HepG2 (cell line): ENCODE measurements around the gene LRBA. TPM values are rescaled to one million over a fixed set of nuclear protein-coding genes. Genes with fewer than 3 reads are reported as not detected.

Experiments used
- KDM3A ChIP-seq: IDR thresholded peaks from 2 replicates; pipeline ENCODE4 v1.6.1; 2018; ENCODE audit warnings: low read depth, missing compliant biosample characterization
- MED1 ChIP-seq: sonication (generic); formaldehyde crosslinking; IDR thresholded peaks from 2 replicates; pipeline ENCODE4 v1.4.0; 2020; ENCODE audit warnings: missing genetic modification reagents
- NFKB2 ChIP-seq: sonication (generic); formaldehyde crosslinking; IDR thresholded peaks from 2 replicates; pipeline ENCODE4 v1.4.0; 2020; ENCODE audit warnings: missing genetic modification reagents, borderline replicate concordance
- RBAK ChIP-seq: sonication (generic); formaldehyde crosslinking; IDR thresholded peaks from 2 replicates; pipeline ENCODE4 v1.5.1; 2020; ENCODE audit warnings: mild to moderate bottlenecking, missing genetic modification reagents
- TAF1 ChIP-seq: sonication (generic); formaldehyde crosslinking; IDR thresholded peaks from 2 replicates; pipeline ENCODE4 v1.4.0; 2020; ENCODE audit warnings: missing genetic modification reagents
- TBL1XR1 ChIP-seq: fragments of 150-350 bp; IDR thresholded peaks from 2 replicates; pipeline ENCODE4 v1.6.1; 2014; ENCODE audit warnings: borderline replicate concordance, low read length; ENCODE audit not compliant: partially characterized antibody
- THYN1 ChIP-seq: sonication (generic); formaldehyde crosslinking; IDR thresholded peaks from 2 replicates; pipeline ENCODE4 v1.8.1; 2023; ENCODE audit warnings: low read depth, mild to moderate bottlenecking, moderate library complexity, missing genetic modification reagents, borderline replicate concordance
- ZC3H4 ChIP-seq: sonication (generic); formaldehyde crosslinking; IDR thresholded peaks from 2 replicates; pipeline ENCODE4 v1.4.0; 2020; ENCODE audit warnings: missing genetic modification reagents, borderline replicate concordance
- ZNF263 ChIP-seq: sonication (generic); formaldehyde crosslinking; IDR thresholded peaks from 2 replicates; pipeline ENCODE4 v1.4.0; 2020; ENCODE audit warnings: missing genetic modification reagents
- polyA plus RNA-seq, 8 experiments: library from polyadenylated mRNA; depleted of rRNA in 3 of 8; stranded (reverse) in 7 of 8; unstranded in 1 of 8; fragments of >200 nt; fragmentation: Illumina TruSeq in 4 of 8; extraction: Trizol in 4 of 8; gene quantifications; 2 replicates each; pipeline versions ENCODE4 v1.2.1 to v1.2.3, GENCODE V29; 2011 to 2016; ENCODE audit warnings: low read depth in 4 of 8, missing spikeins in 1 of 8, mixed read lengths in 1 of 8; ENCODE audit not compliant: insufficient read depth in 1 of 8
- total RNA-seq, 5 experiments: library from RNA; depleted of rRNA; stranded (reverse); fragments of >200 nt; fragmentation: Illumina TruSeq; extraction: Trizol; gene quantifications; 2 replicates each; pipeline ENCODE4 v1.2.3, GENCODE V29; 2016; ENCODE audit warnings: low read depth in 1 of 5
- TF ChIP-seq, protein P1 (sequence below): sonication (generic); formaldehyde crosslinking; IDR thresholded peaks from 2 replicates; pipeline ENCODE4 v1.4.0; 2020; ENCODE audit warnings: missing genetic modification reagents
- TF ChIP-seq, protein P2 (sequence below): sonication (generic); formaldehyde crosslinking; IDR thresholded peaks from 2 replicates; pipeline ENCODE4 v1.4.0; 2020; ENCODE audit warnings: missing genetic modification reagents
- TF ChIP-seq, protein P3 (sequence below): IDR thresholded peaks from 2 replicates; pipeline ENCODE4 v1.4.0; 2020; ENCODE audit warnings: mild to moderate bottlenecking, missing genetic modification reagents

LRBA gene
- total and polyA plus RNA-seq, 2 of the 13 experiments (the other 11 are each of a cell fraction or from before 2014, with no cell fraction given), result 21.0 to 37.2 TPM

DNA sequence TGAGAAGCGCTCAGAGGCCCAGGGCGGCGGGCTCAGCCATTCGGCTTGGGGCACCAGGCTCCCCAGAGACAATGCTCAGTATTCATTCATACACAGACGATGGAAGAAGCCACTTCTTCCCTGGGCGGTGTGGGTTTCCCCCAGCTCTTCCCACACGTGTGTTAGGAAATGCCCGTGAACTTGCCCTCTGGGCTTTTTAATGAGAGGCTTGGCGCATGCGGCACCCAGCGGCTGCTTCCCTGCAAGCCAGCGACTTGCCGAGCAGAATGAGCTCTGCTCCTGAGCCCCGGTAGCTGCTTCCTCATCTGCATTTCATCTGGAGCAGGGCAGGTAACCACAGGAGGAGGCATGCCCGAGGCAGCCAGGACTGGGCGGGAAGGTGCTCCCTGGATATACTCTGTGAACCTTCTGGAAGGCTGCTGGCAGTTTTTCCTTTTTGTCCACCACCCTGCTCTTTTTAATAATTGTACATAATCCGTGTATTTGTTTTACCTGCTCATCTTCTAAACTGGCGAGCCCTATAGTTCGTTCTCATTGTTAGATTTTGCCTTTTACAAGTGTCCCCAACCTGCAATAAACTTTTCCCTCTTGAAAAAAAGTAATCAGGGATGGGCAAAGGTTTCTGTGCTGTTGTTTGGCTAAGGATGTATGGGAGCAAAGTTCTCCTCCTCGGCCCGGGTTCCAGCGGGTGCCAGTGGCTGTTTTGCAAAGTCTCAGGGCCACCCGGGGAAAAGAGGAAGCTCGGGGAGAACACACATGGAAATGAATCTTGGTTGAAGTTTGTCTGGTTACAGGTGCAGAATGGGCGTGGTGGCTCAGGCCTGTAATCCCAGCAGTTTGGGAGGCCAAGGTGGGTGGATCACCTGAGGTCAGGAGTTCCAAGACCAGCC, 758.0 kb downstream of the LRBA start (continued):
- TF ChIP-seq, protein P1, sequence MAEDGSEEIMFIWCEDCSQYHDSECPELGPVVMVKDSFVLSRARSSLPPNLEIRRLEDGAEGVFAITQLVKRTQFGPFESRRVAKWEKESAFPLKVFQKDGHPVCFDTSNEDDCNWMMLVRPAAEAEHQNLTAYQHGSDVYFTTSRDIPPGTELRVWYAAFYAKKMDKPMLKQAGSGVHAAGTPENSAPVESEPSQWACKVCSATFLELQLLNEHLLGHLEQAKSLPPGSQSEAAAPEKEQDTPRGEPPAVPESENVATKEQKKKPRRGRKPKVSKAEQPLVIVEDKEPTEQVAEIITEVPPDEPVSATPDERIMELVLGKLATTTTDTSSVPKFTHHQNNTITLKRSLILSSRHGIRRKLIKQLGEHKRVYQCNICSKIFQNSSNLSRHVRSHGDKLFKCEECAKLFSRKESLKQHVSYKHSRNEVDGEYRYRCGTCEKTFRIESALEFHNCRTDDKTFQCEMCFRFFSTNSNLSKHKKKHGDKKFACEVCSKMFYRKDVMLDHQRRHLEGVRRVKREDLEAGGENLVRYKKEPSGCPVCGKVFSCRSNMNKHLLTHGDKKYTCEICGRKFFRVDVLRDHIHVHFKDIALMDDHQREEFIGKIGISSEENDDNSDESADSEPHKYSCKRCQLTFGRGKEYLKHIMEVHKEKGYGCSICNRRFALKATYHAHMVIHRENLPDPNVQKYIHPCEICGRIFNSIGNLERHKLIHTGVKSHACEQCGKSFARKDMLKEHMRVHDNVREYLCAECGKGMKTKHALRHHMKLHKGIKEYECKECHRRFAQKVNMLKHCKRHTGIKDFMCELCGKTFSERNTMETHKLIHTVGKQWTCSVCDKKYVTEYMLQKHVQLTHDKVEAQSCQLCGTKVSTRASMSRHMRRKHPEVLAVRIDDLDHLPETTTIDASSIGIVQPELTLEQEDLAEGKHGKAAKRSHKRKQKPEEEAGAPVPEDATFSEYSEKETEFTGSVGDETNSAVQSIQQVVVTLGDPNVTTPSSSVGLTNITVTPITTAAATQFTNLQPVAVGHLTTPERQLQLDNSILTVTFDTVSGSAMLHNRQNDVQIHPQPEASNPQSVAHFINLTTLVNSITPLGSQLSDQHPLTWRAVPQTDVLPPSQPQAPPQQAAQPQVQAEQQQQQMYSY (CRISPR knock-in tag), result no peak
- TF ChIP-seq MED1 (CRISPR knock-in tag) (peak; percentile 31; the same call in 1 of the 2 replicates), ZNF263 (CRISPR knock-in tag) (peak; percentile 43; the same call in 1 of the 2 replicates), TAF1 (CRISPR knock-in tag) (no peak), NFKB2 (no peak), THYN1 (CRISPR knock-in tag) (no peak), ZC3H4 (CRISPR knock-in tag) (no peak), TBL1XR1 (no peak), RBAK (no peak), KDM3A (CRISPR knock-in tag) (no peak; the same call in 1 of the 2 replicates)
- TF ChIP-seq, protein P2, sequence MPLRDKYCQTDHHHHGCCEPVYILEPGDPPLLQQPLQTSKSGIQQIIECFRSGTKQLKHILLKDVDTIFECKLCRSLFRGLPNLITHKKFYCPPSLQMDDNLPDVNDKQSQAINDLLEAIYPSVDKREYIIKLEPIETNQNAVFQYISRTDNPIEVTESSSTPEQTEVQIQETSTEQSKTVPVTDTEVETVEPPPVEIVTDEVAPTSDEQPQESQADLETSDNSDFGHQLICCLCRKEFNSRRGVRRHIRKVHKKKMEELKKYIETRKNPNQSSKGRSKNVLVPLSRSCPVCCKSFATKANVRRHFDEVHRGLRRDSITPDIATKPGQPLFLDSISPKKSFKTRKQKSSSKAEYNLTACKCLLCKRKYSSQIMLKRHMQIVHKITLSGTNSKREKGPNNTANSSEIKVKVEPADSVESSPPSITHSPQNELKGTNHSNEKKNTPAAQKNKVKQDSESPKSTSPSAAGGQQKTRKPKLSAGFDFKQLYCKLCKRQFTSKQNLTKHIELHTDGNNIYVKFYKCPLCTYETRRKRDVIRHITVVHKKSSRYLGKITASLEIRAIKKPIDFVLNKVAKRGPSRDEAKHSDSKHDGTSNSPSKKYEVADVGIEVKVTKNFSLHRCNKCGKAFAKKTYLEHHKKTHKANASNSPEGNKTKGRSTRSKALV, result 0 out of 2 replicates have a peak, but pooled peaks have one; percentile 24
- TF ChIP-seq, protein P3, sequence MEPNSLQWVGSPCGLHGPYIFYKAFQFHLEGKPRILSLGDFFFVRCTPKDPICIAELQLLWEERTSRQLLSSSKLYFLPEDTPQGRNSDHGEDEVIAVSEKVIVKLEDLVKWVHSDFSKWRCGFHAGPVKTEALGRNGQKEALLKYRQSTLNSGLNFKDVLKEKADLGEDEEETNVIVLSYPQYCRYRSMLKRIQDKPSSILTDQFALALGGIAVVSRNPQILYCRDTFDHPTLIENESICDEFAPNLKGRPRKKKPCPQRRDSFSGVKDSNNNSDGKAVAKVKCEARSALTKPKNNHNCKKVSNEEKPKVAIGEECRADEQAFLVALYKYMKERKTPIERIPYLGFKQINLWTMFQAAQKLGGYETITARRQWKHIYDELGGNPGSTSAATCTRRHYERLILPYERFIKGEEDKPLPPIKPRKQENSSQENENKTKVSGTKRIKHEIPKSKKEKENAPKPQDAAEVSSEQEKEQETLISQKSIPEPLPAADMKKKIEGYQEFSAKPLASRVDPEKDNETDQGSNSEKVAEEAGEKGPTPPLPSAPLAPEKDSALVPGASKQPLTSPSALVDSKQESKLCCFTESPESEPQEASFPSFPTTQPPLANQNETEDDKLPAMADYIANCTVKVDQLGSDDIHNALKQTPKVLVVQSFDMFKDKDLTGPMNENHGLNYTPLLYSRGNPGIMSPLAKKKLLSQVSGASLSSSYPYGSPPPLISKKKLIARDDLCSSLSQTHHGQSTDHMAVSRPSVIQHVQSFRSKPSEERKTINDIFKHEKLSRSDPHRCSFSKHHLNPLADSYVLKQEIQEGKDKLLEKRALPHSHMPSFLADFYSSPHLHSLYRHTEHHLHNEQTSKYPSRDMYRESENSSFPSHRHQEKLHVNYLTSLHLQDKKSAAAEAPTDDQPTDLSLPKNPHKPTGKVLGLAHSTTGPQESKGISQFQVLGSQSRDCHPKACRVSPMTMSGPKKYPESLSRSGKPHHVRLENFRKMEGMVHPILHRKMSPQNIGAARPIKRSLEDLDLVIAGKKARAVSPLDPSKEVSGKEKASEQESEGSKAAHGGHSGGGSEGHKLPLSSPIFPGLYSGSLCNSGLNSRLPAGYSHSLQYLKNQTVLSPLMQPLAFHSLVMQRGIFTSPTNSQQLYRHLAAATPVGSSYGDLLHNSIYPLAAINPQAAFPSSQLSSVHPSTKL (CRISPR knock-in tag), result peak; percentile 66
